Osteoblast (primary cell): ENCODE results near the gene GUCA1A. TPM values are rescaled to one million over a fixed set of nuclear protein-coding genes. Genes with fewer than 3 reads are reported as not detected.
A peak's percentile ranks its signal among the peaks of the same experiment; 100 is the strongest.
"Not testable (repeated sequence)": the region's sequence is repeated elsewhere in the genome, so short reads cannot be mapped to it uniquely, and the experiment has no call there.

Experiments used
- DNase-seq: peaks from one replicate; pipeline ENCODE4 v3.0.0; 2011; ENCODE audit warnings: low spot score, mixed read lengths; ENCODE audit not compliant: insufficient read length; ENCODE audit errors: missing footprints
- H2AFZ ChIP-seq: 2 replicates; pipeline ENCODE4 v1.6.0; 2011; ENCODE audit warnings: mild to moderate bottlenecking, low read length
- H3K27ac ChIP-seq: 2 replicates; pipeline ENCODE4 v1.5.1; 2011; ENCODE audit warnings: mild to moderate bottlenecking, low read depth, low read length, moderate library complexity
- H3K27me3 ChIP-seq: 2 replicates; pipeline ENCODE4 v1.6.0; 2012; ENCODE audit warnings: mild to moderate bottlenecking, control low read depth, inconsistent platforms, low read length, moderate library complexity; ENCODE audit not compliant: insufficient read depth
- H3K36me3 ChIP-seq: 2 replicates; pipeline ENCODE4 v1.5.1; 2011; ENCODE audit warnings: mild to moderate bottlenecking, low read length, control low read depth, moderate library complexity; ENCODE audit not compliant: insufficient read depth
- H3K4me1 ChIP-seq: 2 replicates; pipeline ENCODE4 v1.5.1; 2011; ENCODE audit warnings: mild to moderate bottlenecking, low read length, control low read depth, moderate library complexity; ENCODE audit not compliant: insufficient read depth
- H3K4me2 ChIP-seq: 2 replicates; pipeline ENCODE4 v1.6.0; 2011; ENCODE audit warnings: mild to moderate bottlenecking, low read length; ENCODE audit not compliant: insufficient read depth
- H3K4me3 ChIP-seq: fragments of 200-600 bp; sonication (generic); 3 replicates; pipeline ENCODE4 v1.5.1; 2012; ENCODE audit warnings: mild to moderate bottlenecking, low read length, inconsistent platforms; ENCODE audit not compliant: insufficient read depth
- H3K79me2 ChIP-seq: 2 replicates; pipeline ENCODE4 v1.6.0; 2012; ENCODE audit warnings: mild to moderate bottlenecking, low read length, control low read depth, inconsistent platforms; ENCODE audit not compliant: insufficient read depth
- H3K9me3 ChIP-seq: 2 replicates; pipeline ENCODE4 v1.5.1; 2011; ENCODE audit warnings: low read depth, low read length, control low read depth
- H4K20me1 ChIP-seq: 2 replicates; pipeline ENCODE4 v1.6.0; 2012; ENCODE audit warnings: mild to moderate bottlenecking, low read length, control low read depth; ENCODE audit not compliant: insufficient read depth
- CTCF ChIP-seq: IDR thresholded peaks from 2 replicates; pipeline ENCODE4 v1.5.1; 2011; ENCODE audit warnings: mild to moderate bottlenecking, low read depth, low read length, moderate library complexity; ENCODE audit errors: extremely low read depth
- total RNA-seq: library from RNA; depleted of rRNA; stranded (reverse); fragments of >200 nt; gene quantifications from 2 replicates; pipeline ENCODE4 v1.2.3, GENCODE V29; 2012

The GUCA1A gene
- total RNA-seq, 1 donor: not detected

GRCh38 chr6:42210551-42210950 lies 37.4 kb downstream of the GUCA1A start:
- H3K27me3 ChIP-seq: no peaks in the 10 kb centered on the region
- H3K4me1 ChIP-seq: no peaks in the 10 kb centered on the region
- H3K27ac ChIP-seq: peak overlapping the region; percentile 43
- H2AFZ ChIP-seq: no peak overlapping the region
- peaks cover 18% of the 10 kb centered on the region for H3K79me2 ChIP-seq
- no peak for TF ChIP-seq CTCF
- DNase-seq: no peak
- H3K9me3 ChIP-seq: no peaks in the 10 kb centered on the region
- no peaks in the 10 kb centered on the region for H4K20me1 ChIP-seq
- peaks cover 54% of the 10 kb centered on the region for H3K36me3 ChIP-seq
- no peak overlapping the region for H3K4me3 ChIP-seq
- H3K4me2 ChIP-seq: no peak overlapping the region

- no peaks in the 10 kb centered on the region for H4K20me1 ChIP-seq
- no peak overlapping the region for H3K4me2 ChIP-seq
- peaks cover 49% of the 10 kb centered on the region for H3K36me3 ChIP-seq
These were observed 38.6 kb downstream of the GUCA1A start for GRCh38 chr6:42211726-42212125.

GRCh38 chr6:42212442-42212841 lies 39.3 kb downstream of the GUCA1A start:
- no peak for TF ChIP-seq CTCF
- Histone ChIP-seq H3K27ac (no peak overlapping the region), H3K36me3 (peaks cover 47% of the 10 kb centered on the region)

More at GRCh38 chr6:42211726-42212125, 38.6 kb downstream of the GUCA1A start:
- peaks cover 5% of the 10 kb centered on the region for H3K4me1 ChIP-seq
- TF ChIP-seq CTCF: no peak
- H3K9me3 ChIP-seq: no peaks in the 10 kb centered on the region
- H2AFZ ChIP-seq: no peak overlapping the region
- H3K4me3 ChIP-seq: no peak overlapping the region
- H3K79me2 ChIP-seq: peaks cover 27% of the 10 kb centered on the region
- DNase-seq: no peak
- H3K27ac ChIP-seq: no peak overlapping the region
- H3K27me3 ChIP-seq: no peaks in the 10 kb centered on the region

GRCh38 chr6:42216495-42216894 lies 43.3 kb downstream of the GUCA1A start:
- peak overlapping the region; percentile 97 for H3K4me3 ChIP-seq
- not testable (repeated sequence) for H4K20me1 ChIP-seq, H3K27me3 ChIP-seq, H3K9me3 ChIP-seq, H2AFZ ChIP-seq, DNase-seq
- peaks cover 35% of the 10 kb centered on the region for H3K79me2 ChIP-seq
- peak overlapping the region; percentile 97 for H3K4me2 ChIP-seq
- H3K4me1 ChIP-seq: peaks cover 14% of the 10 kb centered on the region
- H3K36me3 ChIP-seq: peaks cover 17% of the 10 kb centered on the region
- H3K27ac ChIP-seq: peak overlapping the region; percentile 5

More at GRCh38 chr6:42212442-42212841, 39.3 kb downstream of the GUCA1A start:
- Histone ChIP-seq H3K27me3 (no peaks in the 10 kb centered on the region), H3K4me3 (no peak overlapping the region), H4K20me1 (no peaks in the 10 kb centered on the region), H2AFZ (no peak overlapping the region), H3K4me2 (no peak overlapping the region), H3K9me3 (no peaks in the 10 kb centered on the region), H3K79me2 (peaks cover 34% of the 10 kb centered on the region), H3K4me1 (peaks cover 11% of the 10 kb centered on the region)
- DNase-seq: no peak
